ENCODE results near the gene VKORC1. TPM values are rescaled to one million over a fixed set of nuclear protein-coding genes. Genes with fewer than 3 reads are reported as not detected.
A peak's percentile ranks its signal among the peaks of the same experiment; 100 is the strongest.
"Not testable (repeated sequence)": the region's sequence is repeated elsewhere in the genome, so short reads cannot be mapped to it uniquely, and the experiment has no call there.

Gene VKORC1
- polyA plus RNA-seq, 4 donors, result 64.9 to 90.5 (median 71.9) TPM

DNA sequence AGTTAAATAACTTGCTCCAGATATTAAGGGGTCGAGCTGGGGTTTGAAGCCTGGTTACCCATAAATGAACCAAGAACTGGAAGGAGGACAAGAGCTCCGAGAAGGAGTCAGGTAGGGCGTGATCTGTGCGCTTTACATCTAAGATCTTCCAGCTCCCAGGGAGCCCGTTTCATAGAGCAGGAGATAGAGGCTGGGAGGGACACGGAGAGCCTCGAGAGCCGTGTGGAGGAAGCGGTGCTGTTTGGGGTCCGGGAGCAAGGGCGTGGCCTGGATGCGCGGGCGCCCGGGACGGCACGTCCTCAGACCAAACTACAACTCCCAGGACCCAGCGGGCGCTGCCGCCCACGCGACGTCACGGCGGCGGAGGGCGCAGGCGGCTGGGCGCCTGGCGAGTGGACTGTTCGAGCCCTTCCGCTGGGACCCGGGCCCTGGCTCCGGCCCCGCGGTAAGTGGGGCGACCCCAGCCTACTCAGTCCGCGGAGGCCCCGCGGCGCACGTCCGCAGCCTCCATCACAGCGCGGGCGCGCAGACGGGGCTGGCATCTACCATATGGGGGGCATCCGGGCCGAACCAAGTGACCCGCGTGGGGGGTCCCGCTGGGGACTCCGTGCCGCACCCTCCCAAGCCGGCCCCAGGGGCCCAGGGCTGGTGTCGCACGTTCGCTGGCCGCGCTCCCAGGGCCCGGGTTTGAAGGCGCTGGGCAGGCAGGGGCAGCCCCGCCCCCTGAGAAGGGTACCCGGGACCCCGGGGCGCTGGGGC, 13.6 kb upstream of the VKORC1 start, which contains the start of gene BCKDK:
BCKDK (plus strand) TSS at position 352 of the 759 bp plus-strand sequence. CDS start 838 bp downstream, outside the sequence.
- DNase-seq (ENCODE audit: low read depth in 4 of 4, low spot score in 3 of 4), result peak in 1 of 4 donors; percentile 51

DNA sequence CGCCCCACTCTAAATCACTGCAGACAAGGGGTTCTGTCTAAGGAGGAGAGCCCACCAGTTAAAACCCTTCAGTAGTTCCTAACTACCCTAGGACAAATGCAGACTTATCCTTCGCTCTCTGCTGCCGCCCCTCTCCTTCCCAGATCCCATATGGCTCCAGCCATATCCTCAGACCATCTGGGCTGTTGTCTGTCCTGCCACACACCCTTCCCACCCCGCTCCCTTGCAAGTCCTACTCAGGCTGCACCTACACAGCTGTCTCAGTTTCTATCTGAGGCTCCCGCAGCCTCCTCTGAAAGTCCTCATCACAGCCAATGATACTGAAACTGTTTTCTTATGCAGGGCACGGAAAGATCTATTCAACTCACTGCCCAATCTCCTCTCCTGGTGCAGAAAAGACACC, 12.9 kb upstream of the VKORC1 start:
- no peak for DNase-seq (ENCODE audit: low read depth in 4 of 4, low spot score in 3 of 4)

GRCh38 chr16:31106509-31107464, 12.2 kb upstream of the VKORC1 start:
- DNase-seq (ENCODE audit: low read depth in 4 of 4, low spot score in 3 of 4), result no peak

DNA sequence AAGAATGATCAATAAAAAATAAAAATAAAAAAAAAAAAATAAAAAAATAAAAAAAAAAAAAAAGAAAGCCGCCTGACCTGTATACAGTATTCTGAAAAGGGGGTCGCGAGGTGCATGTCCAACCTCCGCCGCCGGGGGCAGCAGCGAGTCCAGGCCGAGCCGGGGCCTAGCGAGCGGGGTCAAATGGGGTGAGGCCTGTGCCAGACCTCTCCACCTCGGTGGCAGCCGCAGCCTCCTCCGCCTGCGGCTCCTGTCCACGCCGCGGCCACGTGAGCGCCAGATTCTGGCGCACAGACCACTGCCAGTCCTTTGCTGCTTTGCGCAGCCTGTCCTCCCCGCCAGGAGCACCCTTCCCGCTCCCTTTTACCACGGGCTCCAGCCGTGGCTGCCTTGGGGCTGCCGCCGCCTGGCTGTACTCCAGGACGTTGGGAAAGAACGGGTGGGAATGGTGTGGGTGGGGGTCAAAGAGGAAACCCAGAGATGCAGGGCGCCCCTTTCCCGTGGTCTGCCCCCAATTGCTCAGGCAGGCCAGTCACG, 11.1 kb upstream of the VKORC1 start:
- peak in 1 of 4 donors; percentile 38 for DNase-seq (ENCODE audit: low read depth in 4 of 4, low spot score in 3 of 4)

DNA sequence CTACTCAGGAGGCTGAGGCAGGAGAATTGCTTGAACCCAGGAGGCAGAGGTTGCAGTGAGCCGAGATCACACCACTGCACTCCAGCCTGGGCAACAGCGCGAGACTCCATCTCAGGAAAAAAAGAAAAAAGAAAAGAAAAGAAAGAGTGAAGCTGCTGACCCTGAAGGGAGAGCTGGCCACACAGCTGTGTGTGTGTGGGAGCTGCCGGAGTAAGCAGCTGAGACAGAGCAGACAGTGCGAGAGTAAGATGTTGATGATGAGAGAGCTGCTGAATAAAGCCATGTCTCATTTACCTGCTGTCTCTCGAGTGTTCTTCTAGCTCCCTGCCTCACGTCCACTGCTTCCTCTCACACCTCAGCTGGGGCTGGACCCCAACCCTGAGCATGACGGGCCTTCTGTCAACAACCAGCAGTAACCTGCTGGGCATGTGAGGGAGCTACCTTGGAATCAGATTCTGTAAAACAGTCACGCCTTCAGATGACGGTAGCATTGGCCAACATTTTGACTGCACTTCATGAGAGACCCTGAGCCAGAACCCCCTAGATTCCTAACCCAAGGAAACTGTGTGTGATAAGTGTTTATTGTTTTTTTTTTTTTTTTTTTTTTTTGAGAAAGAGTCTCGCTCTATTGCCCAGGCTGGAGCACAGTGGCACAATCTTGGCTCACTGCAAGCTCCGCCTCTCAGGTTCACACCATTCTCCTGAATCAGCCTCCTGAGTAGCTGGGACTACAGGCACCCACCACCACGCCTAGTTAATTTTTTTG, 6.5 kb upstream of the VKORC1 start:
- not testable (repeated sequence) for DNase-seq (ENCODE audit: low read depth in 4 of 4, low spot score in 3 of 4)

GRCh38 chr16:31099860-31100638, 5.5 kb upstream of the VKORC1 start:
- no peak for DNase-seq (ENCODE audit: low read depth in 4 of 4, low spot score in 3 of 4)

DNA sequence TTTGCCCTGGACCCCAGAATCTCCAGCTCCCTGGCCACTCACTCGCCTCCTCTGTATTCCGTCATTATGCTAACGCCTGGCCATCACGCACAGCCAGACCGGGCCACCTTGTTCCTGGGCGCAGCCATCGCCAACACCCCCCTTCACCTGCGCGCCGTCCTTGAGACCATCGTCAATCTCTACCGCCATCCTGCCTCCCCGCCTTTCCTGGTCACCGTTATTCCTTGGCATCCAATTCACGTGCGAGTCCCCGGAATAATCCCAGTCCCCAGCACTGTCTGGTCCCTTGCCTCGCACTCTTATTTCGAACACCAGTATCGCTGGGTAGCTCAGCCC, 541 bp downstream of the VKORC1 start:
- no peak for DNase-seq (ENCODE audit: low read depth in 4 of 4, low spot score in 3 of 4)

DNA sequence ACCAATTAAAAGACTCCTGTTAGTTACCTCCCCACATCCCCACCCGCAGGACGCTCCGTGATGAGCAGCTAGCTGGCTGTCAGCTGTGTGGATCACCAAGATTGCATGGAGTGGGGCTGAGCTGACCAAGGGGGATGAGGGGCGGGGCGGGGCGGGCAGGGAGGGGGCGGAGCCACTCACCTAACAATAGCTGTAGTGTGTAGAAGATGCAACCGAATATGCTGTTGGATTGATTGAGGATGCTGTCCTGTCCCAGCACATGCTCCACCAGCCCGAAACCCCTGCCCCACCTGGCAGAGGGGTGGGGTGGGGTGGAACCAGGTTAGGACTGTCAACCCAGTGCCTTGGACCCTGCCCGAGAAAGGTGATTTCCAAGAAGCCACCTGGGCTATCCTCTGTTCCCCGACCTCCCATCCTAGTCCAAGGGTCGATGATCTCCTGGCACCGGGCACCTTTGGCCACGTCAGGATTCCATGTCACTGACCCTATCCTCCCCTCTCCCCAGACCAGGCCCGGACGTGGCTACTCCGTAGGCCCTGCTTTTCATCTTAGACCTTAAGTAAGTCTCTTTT, 1.4 kb downstream of the VKORC1 start:
- no peak for DNase-seq (ENCODE audit: low read depth in 4 of 4, low spot score in 3 of 4)

DNA sequence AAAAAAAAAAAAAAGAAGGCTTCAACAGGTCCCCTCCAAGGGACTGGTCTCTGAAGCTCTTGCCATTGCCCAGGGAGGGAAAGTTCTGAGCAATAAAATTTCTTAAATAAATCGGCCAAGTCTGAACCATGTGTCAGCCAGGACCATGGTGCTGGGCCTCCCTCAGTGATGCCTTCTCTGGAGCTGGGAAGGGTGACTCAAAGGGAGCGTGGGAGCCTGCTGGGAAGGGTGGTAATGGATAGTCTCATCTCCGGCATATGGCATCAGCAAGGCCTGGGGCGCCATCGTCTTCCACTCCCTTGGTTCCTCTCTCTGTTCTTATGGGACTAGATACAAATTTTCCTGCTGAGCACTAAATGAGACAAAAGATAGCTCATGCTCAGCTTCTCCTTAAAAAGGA, 2.3 kb downstream of the VKORC1 start:
- DNase-seq (ENCODE audit: low read depth in 4 of 4, low spot score in 3 of 4), result no peak

DNA sequence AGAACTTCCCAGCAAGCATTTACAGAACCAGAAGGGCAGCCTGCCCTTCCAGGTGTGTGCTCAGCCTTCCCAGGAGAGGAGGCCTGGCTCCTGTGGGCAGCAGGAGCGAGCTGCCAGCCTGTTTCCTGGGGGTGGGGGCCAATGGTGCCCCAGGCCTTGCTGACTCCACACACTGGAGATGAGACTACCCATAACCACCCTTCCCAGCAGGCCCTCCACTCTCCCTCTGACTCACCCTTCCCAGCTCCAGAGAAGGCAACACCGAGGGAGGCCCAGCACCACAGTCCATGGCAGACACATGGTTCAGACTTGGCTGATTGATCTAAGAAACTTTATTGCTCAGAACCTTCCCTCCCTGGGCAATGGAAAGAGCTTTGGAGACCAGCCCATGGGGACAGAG, 4.1 kb downstream of the VKORC1 start:
- no peak for DNase-seq (ENCODE audit: low read depth in 4 of 4, low spot score in 3 of 4)

DNA sequence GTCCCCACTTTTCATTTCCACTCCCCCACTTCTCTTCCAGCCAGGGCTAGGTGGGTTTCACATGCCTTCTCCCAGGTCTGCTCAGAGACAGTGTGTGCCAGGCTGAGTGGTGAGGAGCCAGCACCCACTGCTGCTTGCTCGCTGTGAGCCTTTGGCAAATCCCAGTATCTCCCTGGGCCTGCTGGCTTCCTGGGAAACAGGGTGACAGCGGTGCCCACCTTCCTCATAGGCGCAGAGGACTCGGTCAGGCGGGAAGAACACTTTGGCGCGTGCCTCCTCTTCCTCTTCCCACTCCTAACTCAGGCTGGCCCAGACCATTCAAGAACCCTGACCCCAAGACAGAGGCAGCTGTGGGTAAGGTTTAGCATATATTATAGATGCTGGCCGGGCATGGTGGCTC, 5.4 kb downstream of the VKORC1 start:
- no peak for DNase-seq (ENCODE audit: low read depth in 4 of 4, low spot score in 3 of 4)

- no peak for DNase-seq (ENCODE audit: low read depth in 4 of 4, low spot score in 3 of 4)
Observed at GRCh38 chr16:31088459-31089183, 6.0 kb downstream of the VKORC1 start, which contains the start of gene PRSS53. Gene PRSS53, minus strand, starts transcription at chr16:31088943. Its CDS starts 134 bp downstream, at chr16:31088809.

GRCh38 chr16:31087971-31088370, 6.6 kb downstream of the VKORC1 start:
- DNase-seq (ENCODE audit: low read depth in 4 of 4, low spot score in 3 of 4), result no peak

- DNase-seq (ENCODE audit: low read depth in 4 of 4, low spot score in 3 of 4), result no peak
Observed at GRCh38 chr16:31087481-31087880, 7.1 kb downstream of the VKORC1 start.

- DNase-seq (ENCODE audit: low read depth in 4 of 4, low spot score in 3 of 4), result no peak
Observed at GRCh38 chr16:31086629-31086906, 8.0 kb downstream of the VKORC1 start.

DNA sequence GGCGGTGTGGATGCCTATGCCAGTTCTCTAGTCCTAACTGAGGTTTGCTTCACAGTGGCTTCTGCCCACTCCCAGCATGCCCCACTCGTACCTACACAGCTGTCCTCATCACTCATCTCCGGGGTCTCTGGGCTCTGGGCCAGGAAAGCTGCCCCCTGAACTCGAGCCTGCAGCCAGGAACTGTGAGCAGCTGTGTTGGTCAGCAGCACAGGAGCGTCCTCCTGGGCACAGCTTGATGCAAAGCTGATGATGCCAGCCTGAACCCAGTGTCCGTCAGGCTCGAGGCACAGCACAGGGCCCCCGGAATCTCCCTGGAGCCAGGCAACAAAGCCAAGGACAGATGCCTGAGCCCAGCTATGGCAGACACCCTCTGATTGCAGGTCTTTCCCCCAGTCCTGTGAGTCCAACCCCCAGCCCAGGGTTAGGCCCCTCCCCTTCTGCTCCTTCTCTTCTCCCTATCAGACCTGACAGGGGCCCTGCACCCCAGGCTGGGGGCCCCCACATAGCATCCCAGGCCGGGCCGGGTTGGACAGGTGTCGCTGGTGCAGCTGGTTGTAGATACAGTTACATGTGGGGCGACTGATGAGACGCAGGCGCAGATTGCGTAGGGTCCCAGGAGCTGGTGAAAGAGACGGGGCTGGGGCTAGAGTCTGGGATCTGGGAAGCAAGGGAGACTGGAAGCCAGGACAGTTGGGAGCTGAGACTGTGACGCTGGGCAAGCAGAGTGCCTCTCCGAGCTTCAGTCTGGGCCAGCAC, 8.5 kb downstream of the VKORC1 start:
- DNase-seq (ENCODE audit: low read depth in 4 of 4, low spot score in 3 of 4), result no peak

DNA sequence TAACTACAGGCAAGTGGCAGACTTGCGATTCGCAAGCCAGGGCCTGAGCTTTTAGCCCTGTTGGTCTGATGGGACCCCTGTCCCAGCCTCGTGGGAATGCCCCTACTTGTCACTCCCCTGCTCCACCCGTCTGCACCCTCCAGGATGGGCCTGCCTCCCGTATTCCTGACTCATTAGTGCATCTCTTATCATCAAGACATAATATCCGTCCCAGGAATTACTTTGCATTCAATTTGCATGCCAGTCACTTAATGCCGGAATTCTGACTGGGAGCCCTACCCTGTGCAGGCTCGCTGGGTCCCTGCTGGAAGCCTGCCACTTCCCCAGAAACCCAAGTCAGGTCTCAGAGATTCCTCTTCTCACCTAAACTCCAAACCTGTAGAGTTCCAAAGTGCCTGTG, 9.2 kb downstream of the VKORC1 start:
- DNase-seq (ENCODE audit: low read depth in 4 of 4, low spot score in 3 of 4), result no peak

- no peak for DNase-seq (ENCODE audit: low read depth in 4 of 4, low spot score in 3 of 4)
Observed at GRCh38 chr16:31084584-31085302, 9.9 kb downstream of the VKORC1 start.

Data from right renal pelvis (tissue), 4 donors.